ENCODE data around the gene RAB34.
A peak's percentile ranks its signal among the peaks of the same experiment; 100 is the strongest.
"Not testable (repeated sequence)": the region's sequence is repeated elsewhere in the genome, so short reads cannot be mapped to it uniquely, and the experiment has no call there.

Gene RAB34

DNA sequence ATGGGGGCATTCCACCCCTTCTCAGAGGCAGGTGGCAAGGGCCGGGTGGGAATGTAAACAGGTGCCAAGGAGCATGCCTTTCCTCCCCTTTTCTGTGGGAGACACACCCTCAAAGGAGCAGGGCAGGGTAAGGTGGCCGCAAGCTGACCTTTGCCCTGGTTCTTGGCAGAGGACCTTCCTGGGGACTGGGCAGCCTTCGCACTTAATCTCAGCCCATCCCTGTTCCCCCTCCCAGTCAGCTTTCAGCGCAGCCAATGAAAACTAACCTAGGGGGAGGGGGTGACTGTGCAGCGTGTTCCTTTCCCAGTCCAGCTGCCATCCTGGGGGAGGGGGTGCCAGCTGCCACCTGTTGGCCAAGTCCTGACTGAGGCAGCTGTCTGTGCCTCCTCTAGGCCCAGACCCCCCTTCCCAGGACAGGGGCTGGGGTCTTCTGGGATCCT is 29.0 kb upstream of the RAB34 start:
- DNase-seq (ENCODE audit: low read depth, low spot score) = no peak

DNA sequence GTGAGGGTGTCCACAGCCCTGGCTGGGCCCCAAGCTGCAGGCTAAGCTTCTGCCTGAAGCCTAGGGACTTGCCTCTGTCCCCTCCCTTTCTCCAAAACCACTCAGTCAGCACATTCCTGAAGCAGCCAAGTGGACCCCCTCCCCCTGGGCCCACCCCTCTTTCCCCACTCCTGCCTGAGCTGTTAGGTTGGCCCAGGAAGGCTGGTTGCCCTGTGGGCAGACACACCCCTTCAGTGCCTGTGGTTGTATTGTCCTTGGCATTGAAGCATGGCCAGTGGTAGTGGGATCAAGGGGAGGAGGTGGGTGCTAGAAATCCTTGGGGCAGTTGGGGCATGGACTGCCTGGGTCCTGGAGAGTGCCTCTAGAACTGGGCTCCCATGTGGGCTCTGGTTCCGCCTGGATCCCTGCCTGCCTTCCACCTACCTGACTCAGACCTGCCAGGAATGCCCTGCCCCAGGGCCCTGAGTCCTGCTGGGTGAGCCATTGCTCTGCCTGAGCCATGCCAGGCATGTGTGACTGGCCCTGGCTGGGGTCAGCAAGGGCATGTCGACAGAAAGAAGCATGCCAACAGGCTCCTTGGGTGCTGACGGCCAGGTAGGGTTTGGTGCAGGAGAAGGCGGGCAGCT is 28.2 kb upstream of the RAB34 start:
- no peak for DNase-seq (ENCODE audit: low read depth, low spot score)

DNA sequence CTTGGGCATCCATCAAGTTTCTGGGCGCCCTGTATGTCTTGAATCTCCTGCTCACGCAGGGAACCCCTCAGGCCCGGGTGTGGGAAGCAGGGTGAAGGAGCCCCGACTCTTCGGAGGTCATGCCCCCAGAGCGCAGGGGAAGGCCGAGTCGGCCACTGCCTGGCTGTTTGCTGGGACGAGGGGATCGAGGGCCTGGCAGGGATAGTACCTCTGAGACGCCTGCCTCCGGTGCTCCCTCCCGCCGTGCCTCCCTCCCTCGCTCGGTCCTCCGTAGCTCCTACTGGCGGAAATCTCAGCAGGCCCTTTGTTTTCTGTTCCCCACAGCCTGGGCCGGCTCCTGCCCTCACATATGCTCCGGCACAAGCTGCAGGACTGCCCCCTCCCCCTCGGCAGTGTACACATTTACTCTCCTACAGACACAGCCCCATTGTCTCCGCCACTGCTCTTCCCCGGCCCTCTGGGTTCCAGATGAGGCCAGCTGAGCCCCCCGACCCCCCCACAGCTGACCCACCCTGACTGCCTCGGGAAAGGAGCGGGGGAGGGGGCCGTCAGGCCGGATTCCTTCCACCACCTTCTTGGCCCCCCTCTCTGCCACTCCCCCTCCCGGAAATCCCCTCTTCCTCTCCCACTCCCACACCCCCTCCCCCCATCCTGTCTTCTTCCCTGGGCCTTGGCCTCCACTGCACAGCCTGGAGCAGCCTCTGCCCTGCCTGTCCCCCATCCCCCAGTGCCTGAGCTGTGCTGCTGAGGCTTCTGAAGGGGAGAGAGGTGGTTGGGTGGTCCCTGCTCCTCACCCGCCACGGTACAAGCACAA is 27.5 kb upstream of the RAB34 start:
- no peak for DNase-seq (ENCODE audit: low read depth, low spot score)

DNA sequence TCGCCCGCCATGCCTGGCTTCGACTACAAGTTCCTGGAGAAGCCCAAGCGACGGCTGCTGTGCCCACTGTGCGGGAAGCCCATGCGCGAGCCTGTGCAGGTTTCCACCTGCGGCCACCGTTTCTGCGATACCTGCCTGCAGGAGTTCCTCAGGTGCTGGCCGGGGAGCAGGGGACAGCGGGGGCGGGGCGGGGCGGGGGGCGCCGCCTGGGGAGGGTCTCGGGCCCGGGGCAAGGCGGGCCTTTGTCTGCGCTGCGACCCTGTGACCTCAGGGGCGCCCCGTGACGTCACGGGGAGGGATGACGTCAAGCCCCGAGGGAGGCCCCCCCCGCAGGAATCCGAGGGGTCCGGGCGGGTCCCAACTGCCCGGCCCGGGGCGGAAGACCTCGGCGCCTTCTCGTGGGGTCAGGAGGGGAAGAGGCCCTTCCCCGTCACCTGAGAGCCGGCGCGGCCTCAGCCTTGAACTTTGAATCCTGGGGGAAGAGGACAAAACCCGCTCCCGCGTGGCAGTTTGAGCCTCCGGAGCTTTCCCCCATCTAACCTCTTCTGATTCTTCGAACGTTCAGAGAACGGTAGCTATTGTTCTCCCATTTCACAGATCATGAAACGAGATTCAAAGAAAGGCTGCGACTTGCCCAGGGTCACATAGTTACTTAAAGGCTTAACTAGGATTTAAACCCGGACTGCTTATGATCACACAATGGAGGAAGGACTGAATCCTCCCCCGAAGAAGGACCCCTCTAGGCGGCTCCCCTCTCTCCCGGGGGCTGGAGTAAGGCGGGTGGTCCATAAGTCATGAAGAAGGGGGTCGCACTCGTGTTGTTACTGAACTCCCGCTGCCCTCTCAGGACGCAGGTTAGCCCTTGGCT is 26.7 kb upstream of the RAB34 start:
- DNase-seq (ENCODE audit: low read depth, low spot score) = peak; percentile 52

DNA sequence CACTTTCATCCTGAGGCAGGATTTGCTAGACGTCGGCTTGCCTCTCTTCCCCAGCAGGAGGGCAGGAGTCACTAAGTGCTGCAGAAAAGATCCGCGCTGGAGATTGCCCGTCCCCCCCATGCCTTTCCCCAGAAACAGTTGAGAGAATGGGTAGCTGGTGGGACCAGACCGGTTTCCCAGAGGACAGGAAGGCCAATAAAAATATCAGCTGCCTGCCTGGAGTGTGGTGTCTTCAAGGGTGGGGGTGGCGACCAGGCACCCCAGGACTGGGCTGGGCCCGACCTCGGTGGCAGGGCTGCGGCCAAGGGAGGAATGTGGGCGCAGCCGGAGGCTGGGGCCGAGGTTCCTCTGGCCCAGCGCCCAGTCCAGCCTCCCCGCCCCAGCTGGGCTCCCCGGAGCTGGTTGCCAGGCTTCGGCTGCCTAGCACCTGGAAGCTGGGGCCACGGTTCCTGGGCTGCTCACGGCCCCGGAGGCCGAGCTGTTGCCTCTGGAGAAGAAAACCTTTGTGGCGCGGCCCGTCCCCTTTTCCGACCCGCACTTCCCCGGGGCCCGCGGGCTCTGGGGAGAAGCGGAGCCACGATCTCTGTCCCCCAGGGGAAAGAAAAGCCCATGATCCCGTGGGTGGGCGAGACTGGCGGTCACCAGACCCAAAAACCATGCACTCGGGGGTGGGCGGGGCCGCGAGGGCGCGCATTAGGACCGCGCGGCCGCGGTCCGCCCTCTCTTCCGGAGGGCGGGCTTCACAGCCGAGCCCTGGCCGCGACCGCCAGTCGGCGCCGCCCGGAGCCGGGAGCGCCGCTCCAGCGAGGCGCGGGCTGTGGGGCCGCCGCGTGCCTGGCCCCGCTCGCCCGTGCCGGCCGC is 25.8 kb upstream of the RAB34 start, which contains the start of gene TRAF4:
TSS of gene TRAF4 (plus strand) at position 769 of the 861 bp plus-strand sequence. CDS start 102 bp downstream, outside the sequence.
- DNase-seq (ENCODE audit: low read depth, low spot score) = no peak

DNA sequence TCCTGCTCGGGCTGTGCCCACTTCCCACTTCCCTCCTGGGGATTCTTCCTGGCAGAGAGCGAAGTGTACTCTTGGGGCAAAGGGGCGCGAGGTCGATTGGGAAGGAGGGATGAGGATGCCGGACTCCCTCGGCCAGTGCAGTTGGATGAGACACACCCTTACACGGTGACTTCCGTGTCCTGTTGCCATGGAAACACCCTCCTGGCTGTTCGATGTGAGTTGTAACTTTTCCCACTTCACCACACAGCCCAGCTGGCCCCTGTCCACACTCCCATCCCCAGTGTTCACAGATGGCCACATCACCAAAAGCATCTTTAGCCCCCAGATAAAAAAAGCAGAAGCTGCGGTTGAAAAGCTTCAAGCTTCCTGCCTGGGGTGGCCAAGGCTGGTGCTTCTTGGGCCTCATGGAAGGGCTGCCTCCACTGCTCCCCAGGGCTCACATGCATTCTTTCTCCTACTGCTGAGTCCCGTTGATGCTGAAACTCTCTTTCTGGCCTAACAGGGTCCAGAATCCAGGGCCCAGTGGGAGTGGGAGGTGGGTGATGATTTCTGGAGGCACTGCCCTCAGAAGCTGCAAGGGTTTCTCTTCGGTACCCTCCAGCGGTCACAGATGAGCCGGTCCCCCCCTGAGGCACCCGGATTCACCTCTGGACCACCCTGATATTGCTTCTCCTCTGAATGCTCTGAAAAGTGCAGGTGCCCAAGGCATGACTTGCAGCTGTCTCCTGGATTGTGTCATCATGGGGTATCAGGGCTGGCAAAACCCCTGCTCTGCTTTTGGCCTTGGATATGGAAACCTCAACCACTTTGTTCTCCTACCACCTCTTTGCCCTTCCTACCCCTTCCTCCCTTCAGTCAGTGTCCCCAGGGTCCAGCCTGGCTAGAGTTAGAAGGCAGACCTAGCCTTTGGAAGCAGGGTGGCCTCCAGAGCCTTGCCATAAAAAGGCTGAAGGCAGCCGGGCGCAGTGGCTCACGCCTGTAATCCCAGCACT is 24.0 kb upstream of the RAB34 start:
- no peak for DNase-seq (ENCODE audit: low read depth, low spot score)

DNA sequence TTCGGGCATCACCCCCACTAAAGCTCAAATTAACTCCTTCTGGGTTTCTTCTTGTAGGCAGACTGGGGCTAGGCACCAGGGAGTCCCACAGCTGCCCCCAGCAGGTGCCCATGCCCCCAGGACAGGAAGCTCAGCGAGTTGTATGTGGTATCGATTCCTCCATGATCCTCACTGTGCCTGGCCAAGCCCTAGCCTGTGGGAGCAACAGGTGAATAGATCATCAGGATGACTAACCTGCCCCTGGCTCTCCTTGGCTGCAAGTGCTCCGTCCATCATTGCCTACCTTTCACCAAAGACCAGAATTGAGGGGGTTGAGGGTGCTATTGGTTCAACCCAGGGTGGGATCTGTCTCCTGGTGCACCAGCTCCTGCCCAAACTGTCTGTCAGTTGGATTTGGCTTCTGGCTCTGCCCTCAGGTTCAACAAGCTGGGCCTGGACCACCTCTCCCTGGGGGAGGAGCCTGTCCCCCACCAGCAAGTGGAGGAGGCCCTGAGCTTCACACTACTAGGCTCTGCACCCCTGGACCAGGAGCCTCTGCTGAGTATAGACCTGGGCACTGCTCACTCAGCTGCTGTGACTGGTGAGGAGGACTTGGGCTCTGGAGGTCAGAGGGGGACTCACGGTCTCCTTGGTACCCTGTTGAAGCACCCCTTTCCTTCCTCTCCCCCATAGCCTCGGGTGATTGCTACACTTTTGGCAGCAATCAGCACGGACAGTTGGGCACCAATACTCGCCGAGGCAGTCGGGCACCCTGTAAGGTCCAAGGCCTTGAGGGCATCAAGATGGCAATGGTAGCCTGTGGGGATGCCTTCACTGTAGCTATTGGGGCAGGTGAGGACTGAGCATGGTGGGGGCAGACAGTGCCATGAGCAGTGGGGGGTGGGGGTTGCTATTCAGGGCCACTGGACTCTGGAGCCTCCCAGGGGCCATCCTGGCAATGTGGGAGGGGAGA is 23.0 kb upstream of the RAB34 start:
- DNase-seq (ENCODE audit: low read depth, low spot score) = no peak

DNA sequence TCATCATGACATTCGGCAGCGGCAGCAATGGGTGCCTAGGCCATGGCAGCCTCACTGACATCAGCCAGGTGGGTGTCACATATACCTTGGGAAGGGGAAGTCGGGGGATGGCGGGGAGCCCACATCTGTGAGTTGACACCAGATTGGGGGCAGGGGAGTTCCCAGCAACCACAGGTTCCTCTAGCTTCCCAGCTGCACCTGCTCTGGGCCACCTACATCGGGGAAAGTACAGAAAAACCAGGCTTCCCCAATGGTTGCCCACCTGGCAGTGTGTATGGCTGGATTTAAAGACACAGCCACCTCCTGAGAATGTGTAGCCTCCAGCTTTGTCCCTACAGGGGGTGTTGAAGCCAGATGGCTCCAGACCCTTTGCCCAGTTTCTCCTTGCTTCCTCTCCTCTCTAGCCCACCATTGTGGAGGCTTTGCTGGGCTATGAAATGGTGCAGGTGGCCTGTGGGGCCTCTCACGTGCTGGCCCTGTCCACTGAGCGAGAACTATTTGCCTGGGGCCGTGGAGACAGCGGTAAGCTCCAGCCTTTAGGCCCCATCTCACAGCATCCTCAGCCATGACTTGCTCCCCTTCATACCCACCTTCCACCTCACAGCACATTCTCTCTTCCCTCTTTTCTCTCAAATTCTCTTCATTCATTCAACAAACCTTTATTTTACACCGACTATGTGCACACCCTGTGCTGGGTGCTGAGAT is 21.2 kb upstream of the RAB34 start:
- no peak for DNase-seq (ENCODE audit: low read depth, low spot score)

DNA sequence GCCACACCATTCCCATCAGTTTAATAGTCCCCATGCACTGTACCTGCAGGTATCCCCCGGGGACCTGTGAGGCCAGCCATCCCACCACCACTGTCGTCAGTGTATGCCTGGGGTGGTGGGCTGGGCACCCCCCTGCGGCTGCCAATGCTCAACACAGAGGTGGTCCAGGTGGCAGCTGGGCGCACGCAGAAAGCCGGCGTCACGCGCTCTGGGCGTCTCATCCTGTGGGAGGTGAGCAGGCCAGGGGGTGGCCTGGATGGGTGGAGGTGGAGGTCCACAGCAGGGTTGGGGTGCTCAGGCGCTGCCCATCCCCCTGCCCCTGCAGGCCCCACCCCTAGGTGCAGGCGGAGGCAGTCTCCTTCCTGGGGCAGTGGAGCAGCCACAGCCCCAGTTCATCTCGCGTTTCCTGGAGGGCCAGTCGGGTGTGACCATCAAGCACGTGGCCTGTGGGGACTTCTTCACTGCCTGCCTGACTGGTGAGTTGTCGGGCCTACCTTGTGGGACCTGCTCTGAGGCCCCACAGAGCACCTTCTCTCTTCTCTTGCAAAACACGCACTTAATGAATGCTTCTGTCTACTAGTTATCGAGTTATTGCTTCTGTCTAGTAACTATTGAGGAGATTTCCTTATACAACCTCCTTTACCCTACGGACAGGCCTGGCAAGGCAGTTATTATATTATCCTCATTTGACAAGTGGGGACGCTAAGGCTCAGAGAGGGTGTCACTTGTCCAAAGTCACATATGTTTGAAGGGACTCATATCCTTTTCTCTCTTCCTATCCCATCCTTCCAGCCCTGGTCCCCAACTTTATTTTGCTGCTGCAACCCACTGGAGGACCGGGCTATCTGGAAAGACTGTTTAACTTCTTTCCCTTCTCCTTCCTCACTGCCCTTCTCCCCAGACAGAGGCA is 20.4 kb upstream of the RAB34 start:
- no peak for DNase-seq (ENCODE audit: low read depth, low spot score)

DNA sequence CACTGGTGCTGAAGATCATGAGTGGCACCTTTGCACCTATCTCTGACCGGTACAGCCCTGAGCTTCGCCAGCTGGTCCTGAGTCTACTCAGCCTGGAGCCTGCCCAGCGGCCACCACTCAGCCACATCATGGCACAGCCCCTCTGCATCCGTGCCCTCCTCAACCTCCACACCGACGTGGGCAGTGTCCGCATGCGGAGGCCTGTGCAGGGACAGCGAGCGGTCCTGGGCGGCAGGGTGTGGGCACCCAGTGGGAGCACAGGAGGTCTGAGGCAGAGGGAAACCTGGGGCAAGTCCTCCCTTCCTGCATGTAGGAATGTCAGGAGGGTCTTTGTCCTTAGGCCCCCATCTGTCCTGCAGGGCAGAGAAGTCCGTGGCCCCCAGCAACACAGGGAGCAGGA is 19.6 kb upstream of the RAB34 start:
- no peak for DNase-seq (ENCODE audit: low read depth, low spot score)

DNA sequence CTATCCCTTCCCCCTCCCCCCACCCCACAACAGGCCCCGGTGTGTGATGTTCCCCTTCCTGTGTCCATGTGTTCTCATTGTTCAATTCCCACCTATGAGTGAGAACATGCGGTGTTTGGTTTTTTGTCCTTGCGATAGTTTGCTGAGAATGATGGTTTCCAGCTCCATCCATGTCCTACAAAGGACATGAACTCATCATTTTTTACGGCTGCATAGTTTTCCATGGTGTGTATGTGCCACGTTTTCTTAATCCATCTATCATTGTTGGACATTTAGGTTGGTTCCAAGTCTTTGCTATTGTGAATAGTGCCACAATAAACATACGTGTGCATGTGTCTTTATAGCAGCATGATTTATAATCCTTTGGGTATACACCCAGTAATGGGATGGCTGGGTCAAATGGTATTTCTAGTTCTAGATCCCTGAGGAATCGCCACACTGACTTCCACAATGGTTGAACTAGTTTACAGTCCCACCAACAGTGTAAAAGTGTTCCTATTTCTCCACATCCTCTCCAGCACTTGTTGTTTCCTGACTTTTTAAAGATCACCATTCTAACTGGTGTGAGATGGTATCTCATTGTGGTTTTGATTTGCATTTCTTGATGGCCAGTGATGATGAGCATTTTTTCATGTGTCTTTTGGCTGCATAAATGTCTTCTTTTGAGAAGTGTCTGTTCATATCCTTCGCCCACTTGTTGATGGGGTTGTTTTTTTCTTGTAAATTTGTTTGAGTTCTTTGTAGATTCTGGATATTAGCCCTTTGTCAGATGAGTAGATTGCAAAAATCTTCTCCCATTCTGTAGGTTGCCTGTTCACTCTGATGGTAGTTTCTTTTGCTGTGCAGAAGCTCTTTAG is 18.5 kb upstream of the RAB34 start:
- DNase-seq (ENCODE audit: low read depth, low spot score) = not testable (repeated sequence)

DNA sequence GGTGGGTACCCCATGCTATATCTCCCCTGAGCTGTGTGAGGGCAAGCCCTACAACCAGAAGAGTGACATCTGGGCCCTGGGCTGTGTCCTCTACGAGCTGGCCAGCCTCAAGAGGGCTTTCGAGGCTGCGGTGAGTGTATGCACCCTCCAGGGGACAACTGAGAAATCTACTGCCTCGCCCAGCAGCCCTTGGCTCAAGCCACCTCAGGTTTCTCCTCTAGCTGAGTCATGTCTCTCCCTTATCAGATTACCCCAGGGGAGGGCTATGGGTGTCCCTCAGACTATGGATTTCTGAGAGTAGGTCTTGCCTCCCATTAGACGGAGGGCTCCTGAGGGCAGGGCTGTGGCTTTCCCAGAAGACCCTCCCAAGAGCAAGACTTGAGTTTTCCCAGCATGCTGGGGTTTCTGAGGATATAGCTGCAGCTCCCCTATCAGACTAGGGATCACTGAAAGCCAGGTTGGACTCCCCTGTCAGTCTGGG is 17.6 kb upstream of the RAB34 start:
- no peak for DNase-seq (ENCODE audit: low read depth, low spot score)

DNA sequence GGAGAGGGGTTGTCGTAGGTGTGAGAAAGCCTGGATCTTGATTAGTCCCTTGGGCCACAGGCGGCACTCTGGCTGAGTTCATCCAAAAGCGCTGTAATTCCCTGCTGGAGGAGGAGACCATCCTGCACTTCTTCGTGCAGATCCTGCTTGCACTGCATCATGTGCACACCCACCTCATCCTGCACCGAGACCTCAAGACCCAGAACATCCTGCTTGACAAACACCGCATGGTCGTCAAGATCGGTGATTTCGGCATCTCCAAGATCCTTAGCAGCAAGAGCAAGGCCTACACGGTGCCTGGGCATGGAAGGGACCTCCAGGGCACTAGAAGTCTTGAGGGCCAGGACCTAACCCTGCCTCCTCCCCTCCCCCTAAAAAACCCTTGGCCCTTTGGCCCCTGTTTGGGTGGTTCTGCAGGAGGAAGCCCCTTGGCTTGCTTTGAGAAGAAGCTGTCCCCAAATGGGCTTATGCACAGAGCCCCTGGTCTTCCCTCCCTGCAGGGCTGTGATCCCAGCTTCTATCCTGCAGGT is 17.1 kb upstream of the RAB34 start:
- DNase-seq (ENCODE audit: low read depth, low spot score) = no peak

DNA sequence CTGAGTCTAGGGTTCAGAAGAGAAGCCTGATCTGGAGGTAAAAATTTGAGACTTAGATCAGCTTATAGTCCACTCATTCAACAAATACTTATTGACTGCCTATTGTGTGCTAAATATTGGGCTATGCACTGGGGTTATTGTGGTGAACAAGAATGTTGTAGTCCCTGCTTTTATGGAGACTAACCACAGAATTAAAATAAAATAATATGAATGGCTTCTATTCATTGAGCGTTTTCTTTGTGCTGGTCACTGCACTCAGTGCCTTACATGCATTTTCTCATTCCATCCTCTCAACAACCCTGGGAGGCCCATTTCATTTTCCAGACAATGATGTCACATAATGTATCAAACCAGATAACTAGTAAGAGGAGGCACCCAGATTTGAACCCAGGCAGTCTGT is 15.7 kb upstream of the RAB34 start:
- no peak for DNase-seq (ENCODE audit: low read depth, low spot score)

DNA sequence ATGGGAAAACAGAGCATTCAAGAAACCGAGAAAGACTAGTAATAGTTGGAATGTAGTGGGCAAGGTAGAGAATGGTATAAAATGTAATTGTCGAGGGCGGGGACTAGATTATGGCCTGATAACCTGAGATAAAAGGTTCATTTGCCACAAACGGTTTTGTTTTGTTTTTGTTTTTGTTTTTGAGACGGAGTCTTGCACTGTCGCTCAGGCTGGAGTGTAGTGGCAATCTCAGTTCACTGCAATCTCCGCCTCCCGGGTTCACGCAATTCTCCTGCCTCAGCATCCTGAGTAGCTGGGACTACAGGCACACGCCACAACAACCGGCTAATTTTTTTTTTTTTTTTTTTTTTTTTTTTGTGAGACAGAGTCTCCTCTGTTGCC is 12.3 kb upstream of the RAB34 start:
- no peak for DNase-seq (ENCODE audit: low read depth, low spot score)

All from activated CD4-positive, CD25-positive, alpha-beta regulatory T cell treated with anti-CD3 and anti-CD28 coated beads, Interleukin-2, amount 50 U/mL, for 16 hours (primary cell).